NCI-H82 (cell line): Measurements from ENCODE around the gene WASF3.

Experiments
- DNase-seq: peaks from one replicate; lab custom pipeline; 2025; lab: John Stamatoyannopoulos, UW

The WASF3 gene, protein sequence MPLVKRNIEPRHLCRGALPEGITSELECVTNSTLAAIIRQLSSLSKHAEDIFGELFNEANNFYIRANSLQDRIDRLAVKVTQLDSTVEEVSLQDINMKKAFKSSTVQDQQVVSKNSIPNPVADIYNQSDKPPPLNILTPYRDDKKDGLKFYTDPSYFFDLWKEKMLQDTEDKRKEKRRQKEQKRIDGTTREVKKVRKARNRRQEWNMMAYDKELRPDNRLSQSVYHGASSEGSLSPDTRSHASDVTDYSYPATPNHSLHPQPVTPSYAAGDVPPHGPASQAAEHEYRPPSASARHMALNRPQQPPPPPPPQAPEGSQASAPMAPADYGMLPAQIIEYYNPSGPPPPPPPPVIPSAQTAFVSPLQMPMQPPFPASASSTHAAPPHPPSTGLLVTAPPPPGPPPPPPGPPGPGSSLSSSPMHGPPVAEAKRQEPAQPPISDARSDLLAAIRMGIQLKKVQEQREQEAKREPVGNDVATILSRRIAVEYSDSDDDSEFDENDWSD

DNA sequence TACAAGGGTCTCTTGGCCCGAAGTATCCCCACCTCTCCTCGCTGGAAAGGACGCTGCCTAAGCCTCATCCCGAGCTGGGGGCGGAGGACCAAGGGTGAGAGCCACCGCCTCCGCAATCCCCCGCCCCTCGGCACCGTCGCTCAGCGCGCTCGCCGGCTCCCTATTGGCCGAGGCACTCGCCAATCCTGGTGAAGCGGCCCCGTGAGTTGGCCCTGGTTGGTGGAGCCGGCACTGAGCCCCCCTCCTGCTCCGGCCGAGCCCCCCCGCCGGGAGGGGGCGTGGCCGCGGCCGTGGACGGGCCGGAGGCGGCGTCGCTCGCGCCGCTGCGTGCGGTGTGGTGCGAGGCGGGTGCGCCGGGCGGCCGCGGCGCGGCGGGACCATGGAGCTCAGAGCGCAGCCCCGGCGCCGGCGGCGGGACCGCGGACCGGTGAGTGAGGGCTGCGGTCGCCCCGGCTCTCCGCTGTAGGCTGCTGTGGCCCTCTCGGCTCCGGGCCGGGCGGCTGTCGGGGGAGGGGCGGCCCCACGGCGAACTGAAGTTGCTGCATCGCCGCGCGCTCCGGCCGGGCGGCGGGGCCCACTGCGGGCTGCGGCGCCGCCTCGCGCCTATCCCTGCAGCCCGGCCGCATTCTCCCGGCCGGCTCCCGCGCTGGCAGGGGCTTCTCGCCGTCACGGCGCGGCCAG is at the start of gene WASF3:
Gene WASF3, plus strand, starts transcription at position 291 of the 681 bp plus-strand sequence. CDS start 84,588 bp downstream, outside the sequence.
- DNase-seq, result peak; percentile 100

DNA sequence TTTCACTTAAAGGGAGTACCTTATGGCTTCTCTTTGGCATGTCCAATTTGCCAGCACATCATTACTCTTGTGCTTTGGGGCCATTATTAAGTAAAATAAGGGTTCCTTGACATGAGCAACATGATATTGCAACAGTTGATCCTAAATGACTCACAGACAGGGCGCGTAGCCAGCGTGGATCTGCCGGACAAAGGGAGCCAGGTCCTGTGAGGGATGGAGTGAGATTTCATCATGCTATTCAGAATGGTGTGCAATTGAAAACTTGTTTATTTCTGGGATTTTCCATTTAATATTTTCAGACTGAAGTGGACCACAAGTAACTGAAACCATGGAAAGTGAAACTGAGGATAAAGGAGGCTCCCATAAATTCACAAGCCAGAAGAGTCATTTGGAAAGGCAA is 48.6 kb upstream of the WASF3 start:
- no peak for DNase-seq

DNA sequence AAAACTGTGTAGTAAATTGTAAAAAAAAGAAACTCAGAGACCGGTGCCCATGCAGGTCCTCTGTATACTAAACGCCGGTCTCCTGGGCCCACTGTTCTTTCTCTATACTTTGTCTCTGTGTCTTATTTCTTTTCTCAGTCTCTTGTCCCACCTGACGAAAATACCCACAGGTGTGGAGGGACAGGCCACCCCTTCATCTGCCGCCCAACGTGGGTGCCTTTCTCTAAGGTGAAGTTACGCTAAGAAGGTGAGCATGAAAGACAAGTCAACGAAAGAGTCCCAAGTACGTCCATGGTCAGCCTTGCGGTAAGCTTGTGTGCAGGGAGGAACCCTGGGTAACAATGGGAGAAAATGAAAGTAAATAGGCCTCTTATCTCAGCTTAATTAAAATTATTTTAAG is 48.0 kb upstream of the WASF3 start:
- DNase-seq, result no peak

DNA sequence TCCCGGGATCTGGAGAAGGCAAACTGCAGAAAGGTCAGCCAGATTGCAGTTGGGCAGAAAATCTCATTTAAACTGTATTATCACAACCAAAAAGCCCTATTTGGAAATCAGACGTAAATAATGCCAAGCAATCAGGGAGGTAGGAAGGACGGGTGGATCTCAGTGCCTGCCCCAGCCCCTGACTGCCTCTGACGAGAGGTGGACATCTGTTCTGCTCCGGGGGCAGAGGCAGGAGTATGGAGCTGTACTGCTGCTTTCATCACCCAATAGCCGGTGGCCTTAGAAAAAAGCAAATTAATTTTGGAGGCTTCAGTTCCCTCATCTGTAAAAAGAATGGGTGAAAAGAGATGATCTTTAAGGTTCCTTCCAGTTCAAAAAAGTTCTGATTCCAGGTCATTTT is 43.6 kb upstream of the WASF3 start:
- DNase-seq, result peak; percentile 91

DNA sequence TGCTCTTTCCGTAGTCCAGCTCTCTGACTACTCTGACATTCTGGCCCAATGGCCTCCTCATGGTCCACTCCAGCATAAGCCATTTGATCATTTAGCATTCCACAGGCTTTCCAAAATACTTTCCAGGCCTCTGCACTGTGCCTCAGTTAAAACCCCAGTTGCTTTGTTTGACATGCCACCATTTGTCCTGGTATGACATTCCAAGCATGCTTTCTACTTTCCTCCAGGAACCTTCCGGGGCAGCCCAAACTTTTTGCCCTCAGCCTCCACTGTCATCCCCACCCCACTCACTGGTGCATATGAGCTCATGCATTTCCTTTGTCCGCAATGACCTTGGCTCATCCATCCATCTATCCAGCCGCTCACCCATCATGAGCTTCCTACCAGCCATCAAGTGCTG is 41.8 kb upstream of the WASF3 start:
- no peak for DNase-seq

DNA sequence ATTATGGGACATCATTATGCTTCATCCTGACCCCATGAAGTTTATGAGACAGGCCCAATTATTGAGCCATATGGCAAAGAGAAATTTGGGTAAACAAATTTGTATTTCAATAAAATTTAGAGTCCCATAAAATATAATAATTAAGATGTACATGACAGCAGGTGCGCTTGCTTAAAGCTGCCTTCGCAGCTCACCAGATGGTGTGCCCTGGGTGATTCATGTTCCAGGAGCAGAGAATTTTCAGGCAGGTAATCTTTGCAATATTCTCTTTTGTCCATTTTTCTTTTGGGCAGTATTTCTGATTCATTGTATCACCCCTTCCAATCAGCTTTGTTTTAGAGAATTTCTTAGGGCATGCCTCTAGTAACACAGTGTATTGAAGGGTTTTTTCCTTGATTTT is 39.5 kb upstream of the WASF3 start:
- peak; percentile 28 for DNase-seq

DNA sequence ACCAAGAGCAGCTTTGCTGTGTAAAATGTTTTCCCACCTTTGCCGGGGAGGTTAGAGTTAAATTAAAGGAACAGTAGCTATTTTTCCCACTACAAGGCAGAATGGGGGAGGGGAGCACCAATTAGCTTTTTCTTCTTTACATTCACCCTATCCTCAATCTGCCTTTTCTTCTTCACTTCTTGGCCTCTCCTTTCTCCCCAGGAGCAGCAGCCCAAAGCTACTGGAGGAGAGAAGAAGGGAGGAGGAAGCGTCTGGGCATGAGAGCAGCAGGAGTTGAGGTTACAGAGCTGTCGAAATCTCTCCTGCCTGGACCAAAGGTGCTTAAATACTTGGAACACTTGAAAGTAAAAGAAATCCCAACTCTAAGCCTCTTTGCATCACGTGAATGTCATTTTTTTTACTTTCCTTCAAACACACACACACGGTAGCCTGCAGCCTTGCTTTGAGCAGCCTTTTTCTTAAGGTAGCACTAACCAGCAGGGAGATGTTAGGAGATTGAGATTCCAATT is 39.0 kb upstream of the WASF3 start:
- DNase-seq, result peak; percentile 74

DNA sequence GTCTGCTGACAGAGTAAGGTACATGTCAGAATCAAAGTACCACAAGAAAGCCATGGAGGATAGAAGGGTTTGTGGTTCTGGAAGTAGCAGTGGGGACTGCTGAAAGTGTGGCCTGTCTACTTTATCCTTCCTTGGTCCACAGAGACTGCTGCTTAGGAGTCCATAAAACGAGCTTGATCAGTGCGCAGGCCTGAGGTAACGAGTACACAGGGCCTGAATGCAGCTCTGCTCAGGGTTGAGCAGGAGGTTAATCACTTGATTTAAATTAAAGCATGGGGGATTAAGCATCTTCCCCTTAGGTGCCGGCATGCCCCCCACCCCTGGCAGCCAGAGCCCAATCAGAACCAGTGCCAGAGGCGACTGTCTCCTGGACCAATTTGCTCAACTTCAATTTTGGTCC is 34.9 kb upstream of the WASF3 start:
- DNase-seq, result peak; percentile 92

DNA sequence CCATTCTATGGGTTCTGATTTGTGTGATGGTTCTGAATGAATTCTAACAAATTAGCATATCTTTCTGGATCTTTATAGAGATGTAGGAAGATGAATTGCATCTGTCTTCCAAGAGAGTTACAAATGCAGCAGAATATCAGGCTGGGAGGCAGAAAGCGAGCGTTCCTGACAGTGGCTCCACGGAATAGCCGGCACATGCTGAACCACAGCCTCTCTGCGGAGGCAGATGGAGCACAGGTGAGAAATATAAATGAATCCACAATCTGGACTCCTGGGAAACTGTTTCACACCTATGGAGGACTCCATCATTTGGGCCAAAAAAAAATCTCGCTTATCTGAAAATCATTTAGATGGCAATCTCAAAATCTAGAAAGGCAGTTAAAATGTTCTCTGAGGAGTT is 34.5 kb upstream of the WASF3 start:
- DNase-seq, result no peak

DNA sequence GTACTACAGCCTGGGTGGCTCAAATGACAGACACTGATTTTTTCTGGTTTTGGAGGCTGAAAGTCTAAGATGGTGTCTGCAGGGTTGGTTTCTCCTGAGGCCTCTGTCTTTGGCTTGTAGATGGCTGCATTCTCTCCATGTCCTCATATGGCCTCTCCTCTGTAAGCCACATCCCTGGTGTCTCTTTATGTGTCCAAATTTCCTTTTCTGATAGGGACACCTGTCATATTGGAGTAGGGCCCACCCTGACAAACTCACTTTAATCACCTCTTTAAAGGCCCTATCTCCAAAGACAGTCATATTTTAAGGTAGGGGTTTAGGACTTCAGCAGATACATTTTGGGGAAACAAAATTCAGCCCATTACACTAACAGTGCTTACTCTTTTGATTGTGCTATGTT is 32.0 kb upstream of the WASF3 start:
- DNase-seq, result peak; percentile 30

DNA sequence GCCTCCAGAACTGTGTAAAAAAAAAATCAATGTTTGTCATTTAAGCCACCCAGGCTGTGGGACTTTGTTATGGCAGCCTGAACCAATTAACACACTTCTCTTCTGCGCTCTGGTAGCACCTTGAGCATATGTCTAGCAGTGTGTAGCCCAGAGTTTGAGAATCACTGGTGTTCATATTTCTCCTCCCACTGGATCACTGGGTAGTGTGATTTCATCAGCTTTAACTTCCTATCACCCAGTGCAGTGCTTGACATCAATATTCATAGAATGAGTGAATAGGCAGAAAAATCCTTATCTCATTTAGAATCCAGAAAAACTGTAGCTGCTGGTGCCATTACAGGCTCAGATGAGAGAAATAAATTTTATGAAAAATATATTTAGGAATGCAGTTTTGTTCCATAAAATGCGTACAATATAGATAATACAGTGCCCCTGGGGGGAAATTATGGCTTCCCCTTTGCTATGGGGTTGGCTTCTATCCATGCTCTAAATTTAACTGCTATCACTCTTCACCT is 30.7 kb upstream of the WASF3 start:
- DNase-seq, result peak; percentile 47

DNA sequence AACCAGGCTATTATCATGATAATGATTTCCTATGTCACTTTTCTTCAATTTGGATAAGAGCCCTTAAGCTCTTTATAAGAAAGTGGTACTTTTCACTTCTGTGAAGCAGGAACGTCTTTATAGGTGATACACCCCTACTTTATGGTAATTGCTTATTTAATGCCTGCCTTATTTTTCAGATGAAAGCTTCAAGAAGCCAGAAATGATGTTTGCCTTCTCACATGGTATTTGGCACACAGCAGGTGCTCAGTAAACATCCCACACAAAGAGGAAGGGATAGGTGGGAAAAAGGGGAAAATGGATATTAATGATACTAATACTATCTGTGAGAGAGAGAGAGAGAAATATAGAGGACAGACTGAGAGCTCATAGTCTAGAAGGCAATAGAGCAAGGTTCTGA is 29.0 kb upstream of the WASF3 start:
- no peak for DNase-seq

DNA sequence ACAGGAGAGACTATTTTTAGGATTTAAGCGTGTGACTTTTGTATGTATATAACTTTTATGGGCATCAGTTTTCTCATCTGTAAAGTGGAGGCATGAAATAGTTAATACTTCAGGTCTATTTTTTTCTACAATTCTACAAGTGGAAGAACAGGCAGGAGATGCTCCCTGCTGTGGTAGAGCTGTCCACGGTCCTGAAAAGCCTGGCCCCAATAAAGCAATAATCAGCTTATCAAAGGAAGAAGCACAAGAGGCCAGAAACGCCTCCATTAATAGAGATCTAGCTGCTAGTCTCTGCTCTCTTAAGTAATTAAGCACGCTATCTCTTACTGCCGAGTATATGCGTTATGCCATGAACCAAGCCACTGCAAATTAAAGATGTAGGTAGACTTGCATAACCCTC is 28.0 kb upstream of the WASF3 start:
- peak; percentile 98 for DNase-seq

DNA sequence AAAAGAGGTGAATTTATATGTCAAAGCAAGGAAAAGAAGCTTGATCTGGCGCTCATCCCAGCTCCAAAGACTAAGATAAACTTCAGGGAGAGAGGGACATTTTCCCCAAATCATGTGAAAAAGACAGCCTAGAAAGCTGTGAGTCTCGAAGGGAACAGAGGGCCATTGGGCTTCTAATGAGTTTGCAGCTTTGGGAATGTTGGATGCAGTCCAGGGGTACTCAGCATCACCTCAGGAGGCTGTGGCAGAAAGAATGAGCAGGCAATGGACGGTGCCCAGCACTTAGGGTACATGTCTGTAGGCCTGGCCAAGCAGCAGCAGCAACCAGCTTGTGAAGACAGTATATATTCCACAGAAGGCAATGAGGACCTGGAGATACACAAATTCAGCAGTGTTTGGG is 25.7 kb upstream of the WASF3 start:
- DNase-seq, result no peak

DNA sequence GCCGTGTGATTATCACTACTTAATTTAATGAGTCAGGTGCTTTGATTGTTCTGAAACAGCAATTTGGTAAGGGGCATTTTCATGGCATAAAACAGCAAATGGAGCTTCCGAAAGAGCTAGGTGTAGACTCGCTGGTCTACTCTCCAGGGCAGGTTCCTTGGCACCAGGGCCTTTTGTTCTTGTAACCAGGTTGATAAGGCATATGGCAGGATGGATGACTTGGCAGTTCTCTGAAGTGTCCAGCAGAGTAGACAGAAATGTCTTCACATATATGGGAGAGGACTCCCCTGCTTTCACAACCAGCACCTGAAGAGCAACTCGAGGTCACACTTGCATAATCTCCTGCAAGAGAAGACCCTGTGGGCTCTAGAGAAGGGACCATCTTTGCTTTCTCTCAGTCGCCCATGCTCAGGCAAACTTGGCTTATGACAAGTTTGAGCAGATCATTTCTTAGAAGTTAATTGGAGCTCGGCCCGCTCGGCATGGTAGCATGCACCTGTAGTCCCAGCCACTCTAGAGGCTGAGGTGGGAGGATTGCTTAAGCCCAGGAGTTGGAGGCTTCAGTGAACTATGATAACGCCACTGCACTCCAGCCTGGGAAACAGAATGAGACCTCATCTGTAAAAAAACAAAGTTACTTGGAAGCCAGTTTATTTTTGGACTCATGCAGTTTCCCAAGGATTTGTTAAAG is 23.3 kb upstream of the WASF3 start:
- DNase-seq, result peak; percentile 53

DNA sequence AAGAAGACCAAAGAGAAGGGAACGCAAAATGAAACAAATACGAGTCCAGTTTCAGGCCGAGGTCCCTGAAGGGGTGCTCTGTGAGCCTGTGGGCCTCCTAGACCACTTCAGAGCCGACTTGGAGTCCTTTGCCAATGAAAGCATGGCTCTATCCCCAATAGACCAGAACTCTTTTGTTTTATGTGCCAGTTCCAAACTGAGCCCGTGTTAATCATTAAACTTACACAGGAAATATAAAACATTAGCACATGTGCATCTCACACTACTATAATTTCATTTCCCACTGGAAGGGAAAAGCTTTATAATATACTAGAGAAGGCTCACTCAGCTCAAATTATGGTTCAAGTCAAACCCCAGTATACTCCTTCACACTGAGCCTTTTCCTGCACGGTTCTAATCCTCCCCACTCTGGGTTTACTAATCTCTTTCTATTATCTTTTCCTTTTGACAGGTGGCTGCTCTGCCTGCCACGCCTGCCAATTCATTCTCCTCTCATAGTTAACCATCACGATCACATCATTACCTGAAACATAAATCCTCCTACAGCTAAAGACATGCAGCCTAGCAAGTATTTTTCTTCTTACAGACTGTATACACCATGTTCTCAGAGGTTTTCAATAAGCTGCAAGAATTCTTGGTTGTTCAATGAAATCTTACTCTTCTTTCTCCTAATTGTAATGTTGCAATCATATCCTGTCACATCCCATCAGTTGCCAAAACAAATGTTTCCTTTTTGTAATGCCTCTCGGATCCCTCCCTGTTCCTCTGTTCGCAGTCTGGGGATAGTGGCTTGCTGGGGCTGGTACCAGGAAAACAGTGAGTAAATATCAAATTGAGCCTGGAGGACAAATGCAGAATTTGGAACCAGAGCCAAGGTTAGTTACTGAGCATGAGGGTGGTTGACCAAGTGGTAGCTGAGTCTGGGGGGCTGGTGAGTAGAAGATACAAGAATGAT is 18.8 kb upstream of the WASF3 start:
- DNase-seq, result peak; percentile 97

DNA sequence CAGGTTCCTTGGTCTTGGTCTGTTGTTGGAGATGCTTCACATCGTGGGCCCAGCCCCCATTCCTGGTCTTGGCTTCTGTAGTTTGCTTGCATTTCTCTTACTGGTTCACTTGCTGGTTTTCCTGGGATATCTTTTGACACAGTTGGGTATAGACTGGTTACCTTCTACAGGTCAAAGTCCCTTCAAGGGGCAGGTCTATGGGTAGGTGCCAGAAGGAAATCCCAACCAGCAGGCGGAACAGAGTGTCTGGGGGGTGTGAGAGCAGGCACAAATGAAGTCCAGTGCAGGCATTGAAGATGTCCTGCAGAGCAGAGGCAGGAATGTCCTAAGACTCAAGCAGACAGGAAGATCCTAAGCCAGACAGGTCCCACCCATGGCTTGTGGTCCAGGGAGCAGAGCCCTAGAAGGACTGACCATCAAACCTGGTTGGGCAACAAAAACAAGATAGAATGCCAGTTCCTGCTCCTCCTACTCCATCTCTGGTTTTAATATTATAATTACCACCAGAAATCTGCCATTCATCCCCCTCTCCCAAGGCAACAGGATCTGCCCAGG is 17.7 kb upstream of the WASF3 start:
- DNase-seq, result peak; percentile 55

DNA sequence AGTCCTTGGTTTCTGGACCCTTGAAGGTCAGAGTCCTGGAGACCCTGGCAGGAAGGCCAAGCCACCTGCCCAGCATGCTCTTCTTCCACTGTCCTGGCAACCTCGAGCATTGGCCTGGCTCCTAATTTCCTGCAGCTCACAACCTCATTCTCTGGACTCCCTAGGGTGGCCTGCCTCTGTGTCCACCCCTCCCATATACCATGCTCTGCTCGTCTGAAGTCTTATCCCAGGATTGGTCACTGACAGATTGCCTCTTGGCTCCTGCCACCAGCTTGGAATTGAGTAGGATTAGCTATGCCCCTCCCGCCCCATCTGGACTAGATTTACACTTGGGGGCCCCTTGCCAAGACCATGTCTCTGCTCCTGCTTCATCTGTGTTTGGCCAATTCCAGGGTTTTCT is 17.1 kb upstream of the WASF3 start:
- DNase-seq, result peak; percentile 100

DNA sequence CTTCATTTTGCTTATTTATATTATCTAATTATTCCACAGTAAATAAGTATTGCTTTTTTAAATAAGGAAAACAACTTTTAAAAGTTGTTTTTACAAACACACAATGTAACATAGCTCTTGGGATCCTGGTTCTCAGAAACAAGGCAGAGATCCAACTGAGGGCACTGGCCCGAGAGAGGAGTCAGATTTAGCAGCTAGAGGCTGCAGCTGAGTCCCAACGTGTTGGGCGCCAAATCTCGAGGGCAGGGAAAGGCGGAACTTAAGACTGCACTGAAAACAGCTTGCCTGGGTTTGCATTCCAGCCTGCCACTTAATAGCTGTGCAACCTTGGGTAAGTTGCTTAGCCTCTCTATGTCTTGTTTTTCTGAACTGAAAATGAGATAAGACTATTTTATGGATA is 16.4 kb upstream of the WASF3 start:
- peak; percentile 86 for DNase-seq

DNA sequence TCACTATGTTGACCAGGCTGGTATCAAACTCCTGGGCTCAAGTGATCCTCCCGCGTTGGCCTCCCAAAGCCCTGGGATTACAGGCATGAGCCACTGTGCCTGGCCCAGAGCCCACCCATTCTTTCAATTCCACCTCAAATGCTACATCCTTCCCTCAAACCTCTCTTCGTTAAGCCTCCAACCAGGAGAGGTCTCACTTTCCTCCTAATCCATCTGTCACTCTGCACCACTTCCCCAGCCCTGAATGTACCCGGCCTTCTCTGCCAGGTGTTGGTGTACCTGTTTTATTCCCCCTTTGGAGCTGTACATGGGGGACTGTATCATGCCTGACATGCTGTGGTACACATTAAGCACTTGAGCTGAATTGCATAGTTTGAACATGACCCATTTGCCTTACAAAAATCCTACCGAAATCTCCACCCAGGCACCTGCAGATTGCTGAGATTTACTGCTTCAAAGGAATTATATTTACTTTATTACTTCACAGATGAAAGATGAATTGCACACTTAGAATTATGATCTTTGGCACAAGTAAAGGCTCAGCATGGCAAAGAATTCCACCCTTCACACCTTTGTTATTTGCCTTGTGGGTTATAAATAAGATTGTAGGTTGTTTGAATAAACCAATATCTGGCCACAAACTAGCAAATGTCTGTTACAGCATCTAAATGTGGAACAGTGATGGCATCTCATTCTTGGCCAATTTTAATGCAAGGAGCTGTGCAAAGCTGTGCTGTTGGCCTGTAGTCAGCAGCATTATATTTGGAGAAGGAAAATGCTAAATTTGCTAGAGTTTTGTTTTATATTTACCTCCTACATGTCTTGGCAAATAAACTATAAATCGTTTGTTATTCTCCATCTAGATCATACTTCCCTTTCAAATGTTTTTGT is 15.6 kb upstream of the WASF3 start:
- peak; percentile 86 for DNase-seq
